ENCODE results near the gene KRT39.

DNA sequence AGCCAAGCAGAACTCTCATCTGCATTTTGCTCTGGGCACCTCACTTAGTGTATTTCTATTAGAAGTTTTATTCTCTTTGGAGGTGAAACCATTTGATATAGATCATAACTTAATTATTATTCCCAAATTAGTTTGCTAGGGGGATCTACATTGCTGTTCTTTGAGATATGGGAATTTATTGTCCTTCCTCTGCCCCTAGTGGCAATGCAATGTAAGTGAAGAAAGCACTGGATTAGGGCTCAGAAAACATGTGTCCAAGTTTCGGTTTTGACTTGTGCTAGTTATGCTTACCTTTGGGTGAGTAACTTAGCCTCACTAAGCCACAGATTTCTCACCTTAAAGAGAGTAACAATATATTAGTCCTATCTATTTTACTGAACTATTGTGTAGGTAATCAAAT, 2.9 kb downstream of the KRT39 start:
- TF ChIP-seq, protein P1, sequence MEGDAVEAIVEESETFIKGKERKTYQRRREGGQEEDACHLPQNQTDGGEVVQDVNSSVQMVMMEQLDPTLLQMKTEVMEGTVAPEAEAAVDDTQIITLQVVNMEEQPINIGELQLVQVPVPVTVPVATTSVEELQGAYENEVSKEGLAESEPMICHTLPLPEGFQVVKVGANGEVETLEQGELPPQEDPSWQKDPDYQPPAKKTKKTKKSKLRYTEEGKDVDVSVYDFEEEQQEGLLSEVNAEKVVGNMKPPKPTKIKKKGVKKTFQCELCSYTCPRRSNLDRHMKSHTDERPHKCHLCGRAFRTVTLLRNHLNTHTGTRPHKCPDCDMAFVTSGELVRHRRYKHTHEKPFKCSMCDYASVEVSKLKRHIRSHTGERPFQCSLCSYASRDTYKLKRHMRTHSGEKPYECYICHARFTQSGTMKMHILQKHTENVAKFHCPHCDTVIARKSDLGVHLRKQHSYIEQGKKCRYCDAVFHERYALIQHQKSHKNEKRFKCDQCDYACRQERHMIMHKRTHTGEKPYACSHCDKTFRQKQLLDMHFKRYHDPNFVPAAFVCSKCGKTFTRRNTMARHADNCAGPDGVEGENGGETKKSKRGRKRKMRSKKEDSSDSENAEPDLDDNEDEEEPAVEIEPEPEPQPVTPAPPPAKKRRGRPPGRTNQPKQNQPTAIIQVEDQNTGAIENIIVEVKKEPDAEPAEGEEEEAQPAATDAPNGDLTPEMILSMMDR (IDR thresholded peaks at IDR 0.05; ENCODE audit: extremely low read depth in 1 of 2, insufficient read depth in 1 of 2, low read depth in 1 of 2, low read length in 2 of 2): peak; percentile 31 to 57
- no peak for TF ChIP-seq EZH2 (IDR thresholded peaks at IDR 0.05; ENCODE audit: borderline replicate concordance, low read depth, low read length, severe bottlenecking)
- TF ChIP-seq POLR2A (IDR thresholded peaks at IDR 0.05; ENCODE audit: low read depth, low read length): no peak
- TF ChIP-seq POLR2AphosphoS5 (IDR thresholded peaks at IDR 0.05; ENCODE audit: insufficient read depth, low read depth, low read length): no peak
- TF ChIP-seq GATA2 (IDR thresholded peaks at IDR 0.05; ENCODE audit: insufficient read depth, insufficient read length, low read depth, low read length): no peak
- no peak for TF ChIP-seq FOS (IDR thresholded peaks at IDR 0.05; ENCODE audit: borderline replicate concordance, insufficient read depth, low read length)
- TF ChIP-seq, protein P2, sequence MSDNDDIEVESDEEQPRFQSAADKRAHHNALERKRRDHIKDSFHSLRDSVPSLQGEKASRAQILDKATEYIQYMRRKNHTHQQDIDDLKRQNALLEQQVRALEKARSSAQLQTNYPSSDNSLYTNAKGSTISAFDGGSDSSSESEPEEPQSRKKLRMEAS (IDR thresholded peaks at IDR 0.05; ENCODE audit: insufficient read depth, insufficient read length): no peak
- no peak for TF ChIP-seq MYC (IDR thresholded peaks at IDR 0.05; ENCODE audit: low read depth, low read length)

Measured in endothelial cell of umbilical vein (primary cell).